ENCODE results near the gene GPR85. TPM values are rescaled to one million over a fixed set of nuclear protein-coding genes. Genes with fewer than 3 reads are reported as not detected.

Gene GPR85
- total RNA-seq, 1 experiment from 2014 or later: not detected

- Histone ChIP-seq H3K9ac (ENCODE audit: low read length) (no peak overlapping the region), H3K4me3 (ENCODE audit: low read length) (no peak overlapping the region), H3F3A (ENCODE audit: low read length, unreplicated experiment) (no peaks in the 10 kb centered on the region), H2AFZ (ENCODE audit: low read length) (no peak overlapping the region), H4K20me1 (ENCODE audit: low read length) (no peaks in the 10 kb centered on the region), H3K27me3 (ENCODE audit: low read length) (peaks cover 23% of the 10 kb centered on the region), H3K4me2 (ENCODE audit: low read length) (no peak overlapping the region), H3K9me3 (ENCODE audit: low read length) (no peaks in the 10 kb centered on the region), H3K79me2 (ENCODE audit: low read length) (no peaks in the 10 kb centered on the region), H3K27ac (ENCODE audit: low read length) (no peak overlapping the region), H3K9me2 (replicated peaks; ENCODE audit: low read length) (no peaks in the 10 kb centered on the region), H3K36me3 (ENCODE audit: low read depth, low read length) (no peaks in the 10 kb centered on the region), H3K4me1 (ENCODE audit: insufficient read depth, low read length) (no peaks in the 10 kb centered on the region)
- ChIA-PET CTCF (no interaction called here), POLR2A (ENCODE audit: unreplicated experiment) (no interaction called here)
- ATAC-seq (no peak), DNase-seq (no peak)
- BruUV-seq (replicated peaks): no TSS peak
- intact Hi-C loops (cut with micrococcal nuclease): no loop called here
- no peak for TF ChIP-seq CTCF (conservative IDR thresholded peaks at IDR 0.05; ENCODE audit: low read depth, low read length)
- TF ChIP-seq EZH2phosphoT487 (IDR thresholded peaks at IDR 0.05; ENCODE audit: borderline replicate concordance, low read length): no peak
- no peak for TF ChIP-seq EZH2 (IDR thresholded peaks at IDR 0.05; ENCODE audit: low read length, unreplicated experiment)
Observed at GRCh38 chr7:113076703-113077102, 9.9 kb downstream of the GPR85 start.

DNA sequence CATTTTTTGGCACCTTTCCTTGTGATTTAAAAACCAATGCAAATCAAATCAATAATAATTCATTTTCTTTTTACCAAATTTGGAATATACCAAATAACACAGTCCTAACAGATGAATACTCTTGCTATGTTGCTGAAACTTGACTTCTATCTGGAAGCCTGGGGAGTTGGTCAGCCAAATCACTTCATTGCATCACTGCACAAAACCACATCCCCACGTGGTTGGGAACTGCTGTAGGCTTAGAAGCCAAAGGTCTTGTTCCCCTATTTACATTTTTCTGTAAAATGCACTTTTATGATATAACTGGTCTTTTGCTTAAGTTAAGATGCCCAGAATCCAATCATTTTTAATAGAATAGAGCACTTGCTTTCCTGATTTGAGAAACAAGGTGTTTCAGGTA, 15.2 kb downstream of the GPR85 start:
- Histone ChIP-seq H3K9ac (ENCODE audit: low read length) (no peak overlapping the region), H3K9me2 (replicated peaks; ENCODE audit: low read length) (no peaks in the 10 kb centered on the region), H3K4me3 (ENCODE audit: low read length) (no peak overlapping the region), H4K20me1 (ENCODE audit: low read length) (no peaks in the 10 kb centered on the region), H3K27ac (ENCODE audit: low read length) (no peak overlapping the region), H3K4me1 (ENCODE audit: insufficient read depth, low read length) (no peaks in the 10 kb centered on the region), H3K9me3 (ENCODE audit: low read length) (no peaks in the 10 kb centered on the region), H2AFZ (ENCODE audit: low read length) (no peak overlapping the region), H3F3A (ENCODE audit: low read length, unreplicated experiment) (no peaks in the 10 kb centered on the region), H3K79me2 (ENCODE audit: low read length) (no peaks in the 10 kb centered on the region), H3K4me2 (ENCODE audit: low read length) (no peak overlapping the region), H3K27me3 (ENCODE audit: low read length) (peaks cover 31% of the 10 kb centered on the region; the same call in 1 of the 2 replicates), H3K36me3 (ENCODE audit: low read depth, low read length) (no peaks in the 10 kb centered on the region)
- TF ChIP-seq EZH2 (IDR thresholded peaks at IDR 0.05; ENCODE audit: low read length, unreplicated experiment) (no peak), EZH2phosphoT487 (IDR thresholded peaks at IDR 0.05; ENCODE audit: borderline replicate concordance, low read length) (no peak), CTCF (conservative IDR thresholded peaks at IDR 0.05; ENCODE audit: low read depth, low read length) (no peak)
- BruUV-seq (replicated peaks): no TSS peak
- ChIA-PET POLR2A (ENCODE audit: unreplicated experiment) (no interaction called here), CTCF (no interaction called here)
- intact Hi-C loops (cut with micrococcal nuclease): no loop called here
- DNase-seq (no peak), ATAC-seq (no peak)

GRCh38 chr7:113062499-113062898, 24.1 kb downstream of the GPR85 start:
- Histone ChIP-seq H3K9ac (ENCODE audit: low read length) (no peak overlapping the region), H4K20me1 (ENCODE audit: low read length) (no peaks in the 10 kb centered on the region), H3F3A (ENCODE audit: low read length, unreplicated experiment) (no peaks in the 10 kb centered on the region), H3K4me1 (ENCODE audit: insufficient read depth, low read length) (no peaks in the 10 kb centered on the region), H3K36me3 (ENCODE audit: low read depth, low read length) (no peaks in the 10 kb centered on the region), H2AFZ (ENCODE audit: low read length) (no peak overlapping the region), H3K27ac (ENCODE audit: low read length) (no peak overlapping the region), H3K4me3 (ENCODE audit: low read length) (no peak overlapping the region), H3K9me3 (ENCODE audit: low read length) (no peaks in the 10 kb centered on the region), H3K27me3 (ENCODE audit: low read length) (peaks cover 5% of the 10 kb centered on the region), H3K4me2 (ENCODE audit: low read length) (no peak overlapping the region), H3K79me2 (ENCODE audit: low read length) (no peaks in the 10 kb centered on the region), H3K9me2 (replicated peaks; ENCODE audit: low read length) (no peaks in the 10 kb centered on the region)
- DNase-seq: no peak
- ChIA-PET CTCF (interaction anchor here (0.6 kb wide), 1 partner anchor 1019 kb away, joined by 3 read pairs; no protein-coding TSS in a partner anchor), POLR2A (ENCODE audit: unreplicated experiment) (interaction anchor here (0.7 kb wide), 1 partner anchor 123 kb away, joined by 3 read pairs; a partner anchor contains a TSS)
- intact Hi-C loops (cut with micrococcal nuclease): no loop called here
- ATAC-seq: no peak
- no TSS peak for BruUV-seq (replicated peaks)
- TF ChIP-seq EZH2 (IDR thresholded peaks at IDR 0.05; ENCODE audit: low read length, unreplicated experiment) (no peak), EZH2phosphoT487 (IDR thresholded peaks at IDR 0.05; ENCODE audit: borderline replicate concordance, low read length) (no peak), CTCF (conservative IDR thresholded peaks at IDR 0.05; ENCODE audit: low read depth, low read length) (no peak)
